Measurements from ENCODE around the gene POLDIP2.

POLDIP2 gene

GRCh38 chr17:28315846-28316705 is 41.3 kb downstream of the POLDIP2 start:
- DNase-seq, result no peak

GRCh38 chr17:28313841-28314240 is 43.5 kb downstream of the POLDIP2 start:
- no peak for DNase-seq

GRCh38 chr17:28306954-28307401 is 50.3 kb downstream of the POLDIP2 start:
- DNase-seq, result no peak

GRCh38 chr17:28298449-28298848 is 58.9 kb downstream of the POLDIP2 start:
- no peak for DNase-seq
